Measurements from ENCODE around the gene PIK3R4.

The PIK3R4 gene

GRCh38 chr3:130783629-130784028 lies 37.0 kb upstream of the PIK3R4 start:
- no peaks in the 10 kb centered on the region for H3K9me3 ChIP-seq (ENCODE audit: control insufficient read depth, insufficient read depth, low read length)
- no peak overlapping the region for H3K4me3 ChIP-seq (ENCODE audit: low read length)
- H3K27ac ChIP-seq (ENCODE audit: low read depth, low read length) = no peak overlapping the region

GRCh38 chr3:130779486-130779885 lies 32.9 kb upstream of the PIK3R4 start:
- no peaks in the 10 kb centered on the region for H3K9me3 ChIP-seq (ENCODE audit: control insufficient read depth, insufficient read depth, low read length)
- peaks cover 11% of the 10 kb centered on the region for H3K27me3 ChIP-seq (ENCODE audit: control insufficient read depth, low read length)
- H3K79me2 ChIP-seq (ENCODE audit: control insufficient read depth, low read length) = no peaks in the 10 kb centered on the region
- no peaks in the 10 kb centered on the region for H3K4me1 ChIP-seq (ENCODE audit: control insufficient read depth, low read length)
- no peak overlapping the region for H3K4me3 ChIP-seq (ENCODE audit: low read length)
- H3K4me2 ChIP-seq (ENCODE audit: low read length) = no peak overlapping the region
- no peaks in the 10 kb centered on the region for H3K36me3 ChIP-seq (ENCODE audit: control insufficient read depth, low read length)
- H3F3A ChIP-seq (ENCODE audit: control insufficient read depth, insufficient read depth) = no peaks in the 10 kb centered on the region
- no peak for TF ChIP-seq CTCF (IDR thresholded peaks at IDR 0.05; ENCODE audit: low read depth, low read length, poor library complexity, severe bottlenecking)
- no peaks in the 10 kb centered on the region for H3K9me2 ChIP-seq (replicated peaks; ENCODE audit: control insufficient read depth, low read length)
- H4K20me1 ChIP-seq (ENCODE audit: control insufficient read depth, insufficient read depth, low read depth, low read length) = no peaks in the 10 kb centered on the region
- H3K27ac ChIP-seq (ENCODE audit: low read depth, low read length) = no peak overlapping the region

More at GRCh38 chr3:130783629-130784028, 37.0 kb upstream of the PIK3R4 start:
- H3K4me2 ChIP-seq (ENCODE audit: low read length) = no peak overlapping the region
- TF ChIP-seq EZH2phosphoT487 (IDR thresholded peaks at IDR 0.05; ENCODE audit: borderline replicate concordance, low read length) (no peak), CTCF (IDR thresholded peaks at IDR 0.05; ENCODE audit: low read depth, low read length, poor library complexity, severe bottlenecking) (no peak)
- H3K9me2 ChIP-seq (replicated peaks; ENCODE audit: control insufficient read depth, low read length) = no peaks in the 10 kb centered on the region
- H3F3A ChIP-seq (ENCODE audit: control insufficient read depth, insufficient read depth) = no peaks in the 10 kb centered on the region
- H3K36me3 ChIP-seq (ENCODE audit: control insufficient read depth, low read length) = no peaks in the 10 kb centered on the region
- H3K4me1 ChIP-seq (ENCODE audit: control insufficient read depth, low read length) = no peaks in the 10 kb centered on the region
- H3K27me3 ChIP-seq (ENCODE audit: control insufficient read depth, low read length) = peaks cover 15% of the 10 kb centered on the region
- no peaks in the 10 kb centered on the region for H4K20me1 ChIP-seq (ENCODE audit: control insufficient read depth, insufficient read depth, low read depth, low read length)
- H3K79me2 ChIP-seq (ENCODE audit: control insufficient read depth, low read length) = no peaks in the 10 kb centered on the region

- Histone ChIP-seq H3K4me2 (ENCODE audit: low read length) (no peak overlapping the region), H3K4me1 (ENCODE audit: control insufficient read depth, low read length) (no peaks in the 10 kb centered on the region), H3K4me3 (ENCODE audit: low read length) (no peak overlapping the region), H3K9me2 (replicated peaks; ENCODE audit: control insufficient read depth, low read length) (no peaks in the 10 kb centered on the region), H3K36me3 (ENCODE audit: control insufficient read depth, low read length) (no peaks in the 10 kb centered on the region), H3K79me2 (ENCODE audit: control insufficient read depth, low read length) (no peaks in the 10 kb centered on the region), H3K27me3 (ENCODE audit: control insufficient read depth, low read length) (peaks cover 11% of the 10 kb centered on the region), H3K27ac (ENCODE audit: low read depth, low read length) (no peak overlapping the region), H4K20me1 (ENCODE audit: control insufficient read depth, insufficient read depth, low read depth, low read length) (no peaks in the 10 kb centered on the region), H3K9me3 (ENCODE audit: control insufficient read depth, insufficient read depth, low read length) (no peaks in the 10 kb centered on the region), H3F3A (ENCODE audit: control insufficient read depth, insufficient read depth) (no peaks in the 10 kb centered on the region)
- TF ChIP-seq CTCF (IDR thresholded peaks at IDR 0.05; ENCODE audit: low read depth, low read length, poor library complexity, severe bottlenecking) (no peak), EZH2phosphoT487 (IDR thresholded peaks at IDR 0.05; ENCODE audit: borderline replicate concordance, low read length) (no peak)
These were observed 32.4 kb upstream of the PIK3R4 start for GRCh38 chr3:130779031-130779430.

GRCh38 chr3:130773366-130773765 lies 26.7 kb upstream of the PIK3R4 start:
- no peaks in the 10 kb centered on the region for H3K9me3 ChIP-seq (ENCODE audit: control insufficient read depth, insufficient read depth, low read length)
- H3K9me2 ChIP-seq (replicated peaks; ENCODE audit: control insufficient read depth, low read length) = no peaks in the 10 kb centered on the region
- H3K4me2 ChIP-seq (ENCODE audit: low read length) = no peak overlapping the region
- H3K4me3 ChIP-seq (ENCODE audit: low read length) = no peak overlapping the region
- no peak overlapping the region for H3K27ac ChIP-seq (ENCODE audit: low read depth, low read length)
- no peaks in the 10 kb centered on the region for H3K36me3 ChIP-seq (ENCODE audit: control insufficient read depth, low read length)
- H3F3A ChIP-seq (ENCODE audit: control insufficient read depth, insufficient read depth) = no peaks in the 10 kb centered on the region
- no peaks in the 10 kb centered on the region for H3K4me1 ChIP-seq (ENCODE audit: control insufficient read depth, low read length)
- 0 out of 2 replicates have a peak, but pooled peaks cover 3% of the 10 kb centered on the region for H3K27me3 ChIP-seq (ENCODE audit: control insufficient read depth, low read length)
- no peaks in the 10 kb centered on the region for H3K79me2 ChIP-seq (ENCODE audit: control insufficient read depth, low read length)
- TF ChIP-seq CTCF (IDR thresholded peaks at IDR 0.05; ENCODE audit: low read depth, low read length, poor library complexity, severe bottlenecking) (no peak), EZH2phosphoT487 (IDR thresholded peaks at IDR 0.05; ENCODE audit: borderline replicate concordance, low read length) (no peak)
- H4K20me1 ChIP-seq (ENCODE audit: control insufficient read depth, insufficient read depth, low read depth, low read length) = no peaks in the 10 kb centered on the region
